ENCODE data around the gene TTC12.

Gene TTC12

GRCh38 chr11:113397212-113397611, 82.8 kb downstream of the TTC12 start:
- ChIA-PET CTCF (interaction anchor here (1.1 to 4.3 kb wide), 2 partner anchors 11 to 19 kb away, joined by 4 to 11 read pairs; no protein-coding TSS in a partner anchor), POLR2A (no interaction called here)

GRCh38 chr11:113397821-113398220, 83.4 kb downstream of the TTC12 start:
- ChIA-PET POLR2A (no interaction called here), CTCF (interaction anchor here (1.1 to 4.3 kb wide), 2 partner anchors 12 to 20 kb away, joined by 4 to 11 read pairs; no protein-coding TSS in a partner anchor)
- DNase-seq (ENCODE audit: extremely low spot score): no peak
- TF ChIP-seq CTCF (IDR thresholded peaks at IDR 0.05; ENCODE audit: control extremely low read depth, extremely low read depth, low read depth, missing control alignments): no peak

More at GRCh38 chr11:113397212-113397611, 82.8 kb downstream of the TTC12 start:
- TF ChIP-seq CTCF (IDR thresholded peaks at IDR 0.05; ENCODE audit: control extremely low read depth, extremely low read depth, low read depth, missing control alignments): no peak
- DNase-seq (ENCODE audit: extremely low spot score): no peak

- TF ChIP-seq CTCF (IDR thresholded peaks at IDR 0.05; ENCODE audit: control extremely low read depth, extremely low read depth, low read depth, missing control alignments): no peak
- POLR2A ChIA-PET: no interaction called here
- DNase-seq (ENCODE audit: extremely low spot score): no peak
- CTCF ChIA-PET: interaction anchor here (4.3 kb wide), 1 partner anchor 13 kb away, joined by 11 read pairs; no protein-coding TSS in a partner anchor
Measured at GRCh38 chr11:113398669-113399430, 84.5 kb downstream of the TTC12 start.

GRCh38 chr11:113400631-113401230, 86.3 kb downstream of the TTC12 start:
- CTCF ChIA-PET: no interaction called here
- no peak for DNase-seq (ENCODE audit: extremely low spot score)
- TF ChIP-seq CTCF (IDR thresholded peaks at IDR 0.05; ENCODE audit: control extremely low read depth, extremely low read depth, low read depth, missing control alignments): no peak
- POLR2A ChIA-PET: no interaction called here

- POLR2A ChIA-PET: no interaction called here
Measured at GRCh38 chr11:113401718-113402117, 87.3 kb downstream of the TTC12 start.

More at GRCh38 chr11:113401718-113402117, 87.3 kb downstream of the TTC12 start:
- CTCF ChIA-PET: interaction anchor here (1.4 kb wide), 1 partner anchor 12 kb away, joined by 4 read pairs; no protein-coding TSS in a partner anchor
- no peak for TF ChIP-seq CTCF (IDR thresholded peaks at IDR 0.05; ENCODE audit: control extremely low read depth, extremely low read depth, low read depth, missing control alignments)
- no peak for DNase-seq (ENCODE audit: extremely low spot score)
